Stimulated activated CD8-positive, alpha-beta memory T cell treated with anti-CD3 and anti-CD28 coated beads, Interleukin-15, amount 100 ng/mL, for 1 hour (primary cell): ENCODE results near the gene GDPD4.
"Not testable (repeated sequence)": the region's sequence is repeated elsewhere in the genome, so short reads cannot be mapped to it uniquely, and the experiment has no call there.

Experiments used
- DNase-seq: peaks from one replicate; pipeline ENCODE4 v3.0.0-alpha.2; 2020; ENCODE audit warnings: low read depth

GDPD4 gene

DNA sequence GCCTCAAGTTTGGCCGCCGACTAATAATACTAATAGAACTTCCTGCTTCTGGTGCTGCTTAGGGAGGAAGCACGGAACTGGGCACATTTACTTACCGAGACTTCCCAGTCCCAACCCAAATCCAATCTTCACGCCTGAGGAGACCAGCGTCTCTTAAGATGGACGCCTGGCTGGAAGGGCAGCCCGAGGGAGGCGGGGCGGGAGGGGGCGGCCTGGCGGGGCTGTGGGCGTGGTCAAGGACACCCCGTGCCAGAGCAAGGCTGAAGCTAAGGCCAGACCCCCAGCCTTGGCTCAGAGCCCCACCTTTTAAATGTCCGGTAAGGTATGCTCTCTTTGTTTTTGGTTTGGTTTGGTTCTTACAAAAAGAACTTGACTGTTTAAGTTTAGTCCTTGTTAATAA lies at the start of gene GDPD4:
TSS of gene GDPD4 (minus strand) at position 177 of the 400 bp plus-strand sequence. CDS start 16,549 bp downstream, outside the sequence.
- no peak for DNase-seq

DNA sequence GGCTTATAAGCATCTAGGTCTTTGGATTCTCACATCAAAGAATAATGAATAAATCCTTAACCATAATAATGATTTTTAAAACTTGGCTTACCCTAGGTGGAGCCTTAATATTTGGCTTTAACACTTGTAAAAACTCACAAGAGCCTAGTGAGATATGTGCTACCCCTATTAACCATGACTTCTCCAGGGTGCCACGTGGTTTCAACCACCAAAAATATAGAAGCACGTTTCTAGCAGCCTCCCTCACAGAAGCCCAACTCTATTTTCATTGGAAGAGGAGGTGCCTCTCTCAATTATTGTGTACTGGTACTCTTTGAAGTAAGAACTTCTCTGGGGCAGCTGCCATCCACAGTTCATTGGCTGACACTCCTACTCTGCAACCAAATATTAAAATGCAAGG lies 46.5 kb upstream of the GDPD4 start:
- DNase-seq = no peak

GRCh38 chr11:77346906-77347603 lies 45.6 kb upstream of the GDPD4 start:
- DNase-seq = no peak

- DNase-seq = no peak
Observed at GRCh38 chr11:77345621-77346020, 44.1 kb upstream of the GDPD4 start.

DNA sequence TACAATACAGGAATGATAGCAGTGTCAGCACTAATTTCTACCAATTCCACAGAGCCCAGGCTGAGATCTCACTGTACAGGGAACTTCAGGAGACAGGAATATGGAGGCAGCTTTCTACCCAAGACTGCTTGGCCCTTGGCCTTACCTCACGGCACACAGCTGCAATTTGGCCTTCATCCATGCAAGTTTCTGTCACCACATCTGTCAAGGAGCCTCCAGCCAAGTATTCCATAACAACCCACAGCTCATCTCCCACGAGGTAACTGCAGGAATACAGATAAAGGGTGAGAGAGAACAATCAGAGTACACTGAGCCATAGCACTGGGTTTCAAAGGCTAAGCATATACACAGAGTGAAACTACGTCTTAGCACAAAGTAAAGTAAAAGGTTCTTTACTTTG lies 39.0 kb upstream of the GDPD4 start:
- DNase-seq = no peak

DNA sequence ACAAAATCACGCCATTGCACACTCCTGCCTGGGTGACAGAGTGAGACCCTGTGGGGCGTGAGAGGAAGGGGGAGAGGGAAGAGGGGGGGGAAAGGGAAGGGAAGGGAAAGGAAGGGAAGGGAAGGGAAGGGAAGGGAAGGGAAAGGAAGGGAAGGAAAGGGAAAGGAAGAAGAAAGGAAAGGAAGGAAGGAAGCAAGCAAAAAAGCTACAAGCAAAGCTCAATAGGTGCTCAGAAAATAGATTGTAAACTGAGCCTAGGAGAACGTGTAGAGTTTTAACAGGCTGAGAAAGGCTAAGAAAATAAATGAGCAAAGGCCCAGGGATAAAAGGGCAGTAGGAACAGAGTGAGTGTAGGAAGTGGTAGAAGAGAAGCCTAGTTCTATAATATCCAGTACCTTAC lies 30.8 kb upstream of the GDPD4 start:
- DNase-seq = no peak

- DNase-seq = no peak
Observed at GRCh38 chr11:77325159-77325558, 23.7 kb upstream of the GDPD4 start.

GRCh38 chr11:77324508-77324907 lies 23.0 kb upstream of the GDPD4 start:
- DNase-seq = no peak

GRCh38 chr11:77322926-77323590 lies 21.6 kb upstream of the GDPD4 start:
- no peak for DNase-seq

DNA sequence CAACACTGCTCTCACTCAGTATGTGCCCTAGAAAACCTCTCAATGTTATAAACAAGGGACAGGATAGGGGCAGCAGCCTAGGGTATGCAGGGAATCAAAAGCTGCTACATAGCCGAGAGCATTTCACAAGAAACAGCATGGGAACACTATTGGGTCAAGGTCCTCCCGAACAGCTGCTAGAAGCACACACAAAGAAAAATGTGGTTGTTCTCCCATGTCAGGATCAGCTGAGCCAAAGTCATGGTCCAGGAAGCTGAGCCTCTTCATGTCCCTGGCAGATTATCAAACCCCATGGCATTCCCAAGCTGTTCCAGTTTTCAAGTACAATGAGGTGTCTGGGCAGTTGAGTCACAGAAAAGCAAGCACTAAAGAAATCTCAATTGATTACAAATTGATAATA lies 21.0 kb upstream of the GDPD4 start:
- no peak for DNase-seq

DNA sequence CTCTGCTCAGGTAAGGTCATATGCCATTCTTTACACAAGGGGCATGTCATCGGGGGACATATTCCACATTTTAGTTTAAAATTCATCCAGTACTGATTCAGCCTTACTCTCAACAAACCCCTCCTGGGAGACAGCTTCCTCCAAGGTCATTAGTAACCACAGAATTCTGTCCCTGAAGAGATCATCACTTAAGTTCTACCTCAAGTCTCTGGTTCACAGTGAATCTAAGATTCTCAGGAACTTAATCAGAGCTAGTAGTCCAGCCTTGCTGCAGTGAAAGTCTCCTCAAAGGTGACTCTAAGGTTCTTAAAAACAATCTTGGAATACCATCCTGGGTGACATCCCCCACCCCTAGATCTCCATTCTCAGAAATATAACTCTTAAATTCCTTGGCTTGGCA lies 18.9 kb upstream of the GDPD4 start:
- DNase-seq = no peak

GRCh38 chr11:77318600-77318999 lies 17.1 kb upstream of the GDPD4 start:
- no peak for DNase-seq

DNA sequence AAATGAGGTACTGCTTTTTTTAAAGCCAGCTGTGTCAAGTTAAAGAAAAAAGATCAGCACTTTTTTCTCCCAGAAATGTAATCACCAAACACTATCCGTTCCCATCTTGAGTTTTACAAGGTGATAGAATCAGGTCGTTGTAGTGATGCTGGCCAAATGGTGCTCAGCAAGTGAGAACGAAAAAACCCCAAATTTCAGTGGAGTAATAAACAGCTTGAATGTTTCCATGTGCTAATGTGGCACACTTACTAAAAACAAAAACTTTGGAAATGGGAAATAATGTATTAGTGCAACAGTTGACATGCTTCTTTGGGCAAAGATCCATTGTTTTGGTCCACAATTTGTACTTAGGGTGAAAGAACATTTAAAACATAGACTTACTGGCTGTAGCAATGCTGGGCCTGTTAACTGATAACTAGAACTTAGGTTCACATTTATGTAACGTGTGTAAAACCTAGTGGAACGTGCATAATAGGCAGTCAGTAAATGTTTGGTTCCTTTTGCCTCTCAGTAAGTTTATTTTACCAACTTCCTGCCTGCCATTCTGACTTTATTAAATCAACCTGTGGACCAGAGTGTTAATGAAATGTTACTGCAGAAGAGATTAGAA lies 15.4 kb upstream of the GDPD4 start:
- DNase-seq = no peak

GRCh38 chr11:77312107-77312506 lies 10.6 kb upstream of the GDPD4 start:
- DNase-seq = no peak

- DNase-seq = no peak
Observed at GRCh38 chr11:77311701-77312100, 10.2 kb upstream of the GDPD4 start.

DNA sequence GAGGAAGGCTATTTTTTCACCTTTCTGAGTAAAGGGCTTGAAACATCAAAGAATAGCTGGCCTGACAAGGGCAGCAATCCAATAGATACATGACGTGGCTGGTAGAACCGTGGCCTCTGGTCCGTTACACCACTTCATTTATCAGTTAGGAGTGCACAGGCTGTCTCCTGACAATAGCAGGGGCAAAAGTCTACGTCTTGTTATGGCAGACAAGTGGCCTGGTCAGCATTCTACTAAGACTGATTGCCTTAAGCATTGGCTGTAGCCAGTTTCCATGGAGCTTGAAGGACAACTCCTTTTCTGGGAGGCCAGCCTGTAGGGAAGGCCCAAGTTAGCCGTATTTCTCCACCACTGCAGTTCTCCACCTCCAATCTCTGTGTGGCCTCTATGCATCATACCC lies 9.2 kb upstream of the GDPD4 start:
- DNase-seq = no peak

GRCh38 chr11:77309401-77310085 lies 8.1 kb upstream of the GDPD4 start:
- DNase-seq = no peak

DNA sequence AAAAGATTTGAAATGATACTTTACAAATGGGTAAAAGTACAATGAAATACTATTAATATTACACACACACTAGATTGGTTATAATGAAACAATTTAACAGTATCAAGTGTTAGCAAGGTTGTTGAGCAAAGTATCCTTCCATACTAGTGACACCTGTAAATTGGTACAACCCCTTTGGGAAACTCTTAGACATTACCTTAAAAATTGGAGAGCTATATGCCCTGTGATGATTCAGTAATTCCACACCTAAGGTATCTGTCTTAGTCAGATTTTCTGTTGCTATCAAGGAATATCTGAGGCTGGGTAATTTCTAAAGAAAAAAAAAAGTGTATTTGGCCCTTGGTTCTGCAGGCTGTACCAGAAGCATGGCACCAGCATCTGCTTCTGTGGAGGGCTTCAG lies 7.4 kb upstream of the GDPD4 start:
- DNase-seq = no peak

DNA sequence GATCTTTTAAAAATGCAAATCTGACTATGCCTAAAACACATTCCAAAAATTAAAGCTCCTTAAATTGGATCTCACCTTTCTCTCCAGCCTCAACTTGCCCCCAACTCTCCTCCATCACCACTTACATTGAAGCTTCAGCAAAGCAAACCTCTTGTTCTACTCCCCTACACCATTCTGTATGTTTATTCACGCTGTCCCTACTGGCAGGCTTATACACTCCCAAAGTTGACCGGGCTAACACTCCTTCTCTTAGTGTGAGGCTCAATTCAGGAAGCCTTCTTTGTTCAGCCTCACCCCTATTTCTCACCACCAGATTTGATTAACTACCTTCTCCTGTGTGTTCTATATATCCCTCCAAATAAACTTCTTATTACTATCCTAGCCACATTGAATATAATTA lies 1.8 kb upstream of the GDPD4 start:
- DNase-seq = no peak

DNA sequence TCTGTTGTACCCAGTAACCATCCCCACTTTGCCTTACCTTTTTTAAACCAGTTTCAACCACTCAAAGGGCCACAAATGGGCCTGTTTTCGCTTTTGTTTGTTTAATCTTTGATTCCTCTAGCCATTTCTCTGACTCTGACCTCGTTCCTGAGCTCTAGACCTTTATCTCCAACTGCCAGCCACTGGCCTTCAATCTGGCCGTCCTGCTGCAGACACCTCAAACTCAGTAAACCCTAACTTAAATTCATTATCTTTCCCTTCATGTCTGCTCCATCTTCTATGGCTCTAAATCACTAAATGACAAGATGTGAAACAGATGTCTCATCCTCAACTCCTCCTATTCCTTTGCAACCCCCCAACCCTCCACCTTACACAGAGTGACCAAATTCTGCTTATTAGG lies 1.3 kb upstream of the GDPD4 start:
- DNase-seq = no peak

GRCh38 chr11:77300695-77301094 lies 791 bp downstream of the GDPD4 start:
- no peak for DNase-seq

DNA sequence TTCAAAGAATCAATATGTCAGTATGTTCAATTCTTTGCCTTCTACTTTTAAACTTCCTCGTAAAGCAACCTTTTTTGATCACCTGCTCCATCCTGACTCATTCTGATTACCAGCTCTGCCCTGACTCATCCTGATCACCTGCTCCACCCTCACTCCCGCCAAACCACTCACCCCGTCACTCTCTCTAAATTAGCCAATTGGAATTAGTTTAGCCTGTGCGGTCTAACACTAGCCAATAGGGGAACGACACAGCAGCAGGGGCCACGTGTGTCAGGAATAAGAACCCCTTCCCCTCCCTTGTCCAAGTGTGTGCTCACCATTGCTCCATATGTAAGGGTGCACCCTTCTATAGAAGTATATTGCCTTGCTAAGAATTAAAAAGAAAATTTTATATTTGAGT lies 1.5 kb downstream of the GDPD4 start:
- not testable (repeated sequence) for DNase-seq

- DNase-seq = no peak
Observed at GRCh38 chr11:77299528-77299993, 1.9 kb downstream of the GDPD4 start.
